Cardiac fibroblast (primary cell): ENCODE results near the gene PTPRJ.

Experiments used
- DNase-seq, 2 donors: peaks; one replicate each; pipeline versions ENCODE4 v3.0.0 to v3.0.0-alpha.2; 2010; ENCODE audit warnings: low read depth in 2 of 2
- H3K4me3 ChIP-seq, 2 donors: replicated peaks in 1 of 2; 1 replicate in 1 of 2; 2 replicates in 1 of 2; pipeline ENCODE4 v1.5.1; 2011; ENCODE audit warnings: low read depth in 2 of 2, low read length in 2 of 2, mild to moderate bottlenecking in 2 of 2, moderate library complexity in 1 of 2
- TF ChIP-seq, protein P1 (sequence below): IDR thresholded peaks from one replicate; pipeline ENCODE4 v1.5.1; 2011; ENCODE audit warnings: low read depth, mild to moderate bottlenecking, low read length, inconsistent platforms

PTPRJ gene

GRCh38 chr11:48032721-48033120 is 52.4 kb downstream of the PTPRJ start:
- TF ChIP-seq, protein P1, sequence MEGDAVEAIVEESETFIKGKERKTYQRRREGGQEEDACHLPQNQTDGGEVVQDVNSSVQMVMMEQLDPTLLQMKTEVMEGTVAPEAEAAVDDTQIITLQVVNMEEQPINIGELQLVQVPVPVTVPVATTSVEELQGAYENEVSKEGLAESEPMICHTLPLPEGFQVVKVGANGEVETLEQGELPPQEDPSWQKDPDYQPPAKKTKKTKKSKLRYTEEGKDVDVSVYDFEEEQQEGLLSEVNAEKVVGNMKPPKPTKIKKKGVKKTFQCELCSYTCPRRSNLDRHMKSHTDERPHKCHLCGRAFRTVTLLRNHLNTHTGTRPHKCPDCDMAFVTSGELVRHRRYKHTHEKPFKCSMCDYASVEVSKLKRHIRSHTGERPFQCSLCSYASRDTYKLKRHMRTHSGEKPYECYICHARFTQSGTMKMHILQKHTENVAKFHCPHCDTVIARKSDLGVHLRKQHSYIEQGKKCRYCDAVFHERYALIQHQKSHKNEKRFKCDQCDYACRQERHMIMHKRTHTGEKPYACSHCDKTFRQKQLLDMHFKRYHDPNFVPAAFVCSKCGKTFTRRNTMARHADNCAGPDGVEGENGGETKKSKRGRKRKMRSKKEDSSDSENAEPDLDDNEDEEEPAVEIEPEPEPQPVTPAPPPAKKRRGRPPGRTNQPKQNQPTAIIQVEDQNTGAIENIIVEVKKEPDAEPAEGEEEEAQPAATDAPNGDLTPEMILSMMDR = no peak
- no peak for DNase-seq
- H3K4me3 ChIP-seq = no peak overlapping the region

DNA sequence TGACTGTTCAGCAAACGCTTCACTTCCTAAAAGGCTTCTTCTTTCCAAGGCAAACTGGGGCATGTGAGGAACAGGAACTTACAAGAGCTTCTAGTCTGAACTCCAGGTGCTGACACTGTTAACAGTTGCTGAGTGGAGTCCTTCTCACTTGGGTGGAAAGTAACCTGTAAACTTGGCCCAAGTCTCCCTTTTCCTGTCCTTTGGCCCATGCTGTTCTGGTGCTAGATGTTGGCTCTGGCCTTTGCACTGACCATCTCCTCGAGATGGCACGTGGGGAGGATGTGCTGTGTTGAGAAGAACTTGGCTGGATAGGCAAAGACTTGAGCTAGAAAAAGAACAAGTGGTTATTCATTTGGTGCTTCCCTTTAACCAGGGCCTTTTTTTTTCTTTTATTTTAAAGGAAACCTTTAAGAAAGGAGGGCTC is 53.6 kb downstream of the PTPRJ start:
- DNase-seq = no peak
- TF ChIP-seq, protein P1 = no peak
- H3K4me3 ChIP-seq = no peak overlapping the region

- peak; percentile 43 to 61 for DNase-seq
- no peak overlapping the region for H3K4me3 ChIP-seq
Observed at GRCh38 chr11:48034926-48035871, 54.8 kb downstream of the PTPRJ start.

GRCh38 chr11:48036011-48036410 is 55.7 kb downstream of the PTPRJ start:
- H3K4me3 ChIP-seq = no peak overlapping the region
- DNase-seq = no peak
- TF ChIP-seq, protein P1 = no peak

More at GRCh38 chr11:48034926-48035871, 54.8 kb downstream of the PTPRJ start:
- TF ChIP-seq, protein P1 = no peak

DNA sequence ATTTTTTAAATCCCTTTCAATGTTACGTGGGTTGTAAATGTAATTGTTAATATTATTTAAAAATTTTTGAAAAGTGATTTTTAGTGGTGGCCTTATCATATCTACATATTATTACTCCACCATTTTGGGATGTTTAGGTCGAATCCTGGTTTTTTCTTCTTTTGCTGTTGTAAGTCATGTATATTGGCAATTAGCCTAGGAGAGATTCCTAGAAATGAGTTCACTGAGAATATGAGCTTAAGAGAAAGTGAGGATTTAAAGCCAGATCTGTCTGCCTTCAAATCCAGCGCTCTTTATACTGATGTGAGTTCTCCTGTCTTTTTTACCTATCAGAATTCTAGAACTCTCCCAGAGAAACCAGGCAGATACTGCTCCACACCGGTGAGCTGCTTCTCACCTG is 56.1 kb downstream of the PTPRJ start:
- DNase-seq = peak; percentile 48 to 72
- TF ChIP-seq, protein P1 = no peak
- no peak overlapping the region for H3K4me3 ChIP-seq

GRCh38 chr11:48037709-48038468 is 57.5 kb downstream of the PTPRJ start:
- DNase-seq = peak; percentile 13 to 36
- TF ChIP-seq, protein P1 = no peak
- no peak overlapping the region for H3K4me3 ChIP-seq
